Mucosa of stomach (tissue), 1 donor: ENCODE data around the gene YWHAG.
A peak's percentile ranks its signal among the peaks of the same experiment; 100 is the strongest.
"Not testable (repeated sequence)": the region's sequence is repeated elsewhere in the genome, so short reads cannot be mapped to it uniquely, and the experiment has no call there.

Experiments used
- H3K27me3 ChIP-seq: one replicate; pipeline ENCODE4 v1.7.0; 2013; ENCODE audit warnings: mild to moderate bottlenecking, low read length; ENCODE audit not compliant: control insufficient read depth, insufficient read depth
- H3K36me3 ChIP-seq: one replicate; pipeline ENCODE4 v1.7.0; 2013; ENCODE audit warnings: low read length; ENCODE audit not compliant: control insufficient read depth, insufficient read depth
- H3K4me1 ChIP-seq: one replicate; pipeline ENCODE4 v1.7.0; 2013; ENCODE audit warnings: mild to moderate bottlenecking, low read length; ENCODE audit not compliant: control insufficient read depth, insufficient read depth
- H3K4me3 ChIP-seq: one replicate; pipeline ENCODE4 v1.7.0; 2013; ENCODE audit warnings: low read length
- H3K9ac ChIP-seq: one replicate; pipeline ENCODE4 v1.7.0; 2013; ENCODE audit warnings: mild to moderate bottlenecking, low read length, moderate library complexity
- H3K9me3 ChIP-seq: one replicate; pipeline ENCODE4 v1.7.0; 2013; ENCODE audit warnings: mild to moderate bottlenecking, low read length, moderate library complexity; ENCODE audit not compliant: control insufficient read depth
- donor health status: Pancreatic carcinoma.

The YWHAG gene

DNA sequence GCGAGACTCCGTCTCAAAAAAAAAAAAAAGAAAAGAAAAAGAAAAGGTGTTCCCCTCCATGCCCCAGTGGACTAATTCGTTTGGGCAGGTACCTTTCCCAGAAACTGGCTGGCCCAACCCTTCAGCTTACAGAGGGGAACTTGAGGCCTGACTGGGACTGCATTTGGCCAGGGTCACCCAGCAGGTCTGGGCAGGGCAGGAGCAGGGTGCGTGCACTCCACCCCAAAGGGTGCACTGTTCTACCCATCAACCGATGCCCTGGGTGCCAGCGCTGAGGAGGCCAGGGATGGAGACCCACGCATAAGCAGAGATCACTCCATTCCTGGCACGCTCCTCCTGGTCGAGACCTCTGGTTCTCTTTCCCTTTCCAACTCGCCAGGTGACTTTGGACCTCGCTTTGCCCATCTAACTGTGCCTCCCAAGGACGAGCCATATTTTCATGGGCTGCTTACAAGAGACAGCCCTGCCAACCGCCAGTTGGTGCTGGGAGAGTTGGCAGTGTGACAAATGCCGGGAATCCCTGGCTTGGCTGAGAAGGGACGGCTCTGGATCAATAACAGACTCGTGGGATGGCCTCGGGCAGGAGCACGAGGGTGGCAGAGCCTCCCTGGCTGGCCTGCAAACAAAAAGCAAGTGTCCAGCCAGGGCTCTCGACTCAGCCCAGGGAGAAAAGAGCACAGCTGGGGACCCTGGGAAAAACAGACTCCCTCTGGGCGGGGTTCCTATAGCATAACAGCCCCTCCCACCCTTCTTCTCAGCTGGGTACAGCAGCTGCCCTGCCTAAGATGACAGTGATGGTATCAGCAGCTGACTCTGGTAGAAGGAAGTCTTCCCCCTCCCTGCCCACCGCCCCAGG lies 48.5 kb downstream of the YWHAG start:
- peaks cover 25% of the 10 kb centered on the region for H3K4me1 ChIP-seq
- no peaks in the 10 kb centered on the region for H3K9me3 ChIP-seq
- H3K9ac ChIP-seq, result no peak overlapping the region
- H3K27me3 ChIP-seq, result no peaks in the 10 kb centered on the region
- no peaks in the 10 kb centered on the region for H3K36me3 ChIP-seq
- no peak overlapping the region for H3K4me3 ChIP-seq

GRCh38 chr7:76309341-76310101 lies 49.3 kb downstream of the YWHAG start:
- H3K9me3 ChIP-seq, H3K9ac ChIP-seq, H3K4me3 ChIP-seq, H3K36me3 ChIP-seq, H3K27me3 ChIP-seq: not testable (repeated sequence)
- peaks cover 33% of the 10 kb centered on the region for H3K4me1 ChIP-seq

DNA sequence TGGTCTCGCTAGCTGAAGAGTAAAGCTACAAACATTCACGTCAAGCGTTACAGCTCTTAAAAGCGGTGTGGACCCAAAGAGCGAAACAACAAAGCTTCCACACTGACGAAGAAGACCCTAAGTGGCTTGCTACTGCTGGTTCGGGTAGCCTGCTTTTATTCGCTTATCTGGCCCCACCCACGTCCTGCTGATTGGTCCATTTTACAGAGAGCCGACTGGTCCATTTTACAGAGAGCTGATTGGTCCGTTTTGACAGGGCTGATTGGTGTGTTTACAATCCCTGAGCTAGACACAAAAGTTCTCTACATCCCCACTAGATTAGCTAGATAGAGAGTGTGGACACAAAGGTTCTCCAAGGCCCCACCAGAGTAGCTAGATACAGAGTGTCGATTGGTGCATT lies 49.9 kb downstream of the YWHAG start:
- not testable (repeated sequence) for H3K27me3 ChIP-seq, H3K9me3 ChIP-seq, H3K9ac ChIP-seq, H3K36me3 ChIP-seq, H3K4me3 ChIP-seq
- H3K4me1 ChIP-seq, result peaks cover 40% of the 10 kb centered on the region

DNA sequence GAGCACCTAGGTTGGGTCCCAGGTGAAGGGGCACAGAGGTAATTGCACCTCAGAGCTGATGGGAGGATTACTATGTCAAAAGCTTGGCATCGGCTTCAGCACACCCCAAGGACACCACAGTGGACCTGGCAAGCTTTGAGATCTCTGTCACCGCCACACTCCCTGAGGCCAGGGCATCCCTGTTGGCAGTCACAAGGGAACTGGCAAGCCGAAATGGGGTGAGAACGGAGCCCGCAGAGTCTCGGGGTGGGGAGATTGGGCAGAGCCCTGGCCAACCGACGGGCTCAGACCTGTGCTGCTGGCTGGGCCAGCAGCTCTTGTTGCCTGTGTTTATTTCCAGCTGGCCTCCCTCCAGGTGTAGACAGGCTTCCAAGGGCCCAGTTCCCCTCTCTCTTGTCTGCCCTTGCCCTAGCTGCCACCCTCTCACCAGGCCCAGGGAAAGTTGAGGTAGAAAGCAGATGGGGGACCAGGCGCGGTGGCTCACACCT lies 53.9 kb downstream of the YWHAG start:
- Histone ChIP-seq H3K36me3 (no peaks in the 10 kb centered on the region), H3K4me1 (peaks cover 53% of the 10 kb centered on the region), H3K9me3 (no peaks in the 10 kb centered on the region), H3K27me3 (no peaks in the 10 kb centered on the region), H3K4me3 (no peak overlapping the region), H3K9ac (peak overlapping the region; percentile 99)

- Histone ChIP-seq H3K4me3 (peak overlapping the region; percentile 90), H3K9me3 (no peaks in the 10 kb centered on the region), H3K36me3 (no peaks in the 10 kb centered on the region), H3K4me1 (peaks cover 66% of the 10 kb centered on the region), H3K27me3 (no peaks in the 10 kb centered on the region), H3K9ac (peak overlapping the region; percentile 99)
Observed at GRCh38 chr7:76303202-76304147, 55.3 kb downstream of the YWHAG start.

- Histone ChIP-seq H3K36me3 (no peaks in the 10 kb centered on the region), H3K4me3 (peak within 1 kb of the TSS; percentile 90), H3K9me3 (no peaks in the 10 kb centered on the region), H3K27me3 (no peaks in the 10 kb centered on the region), H3K9ac (peak within 1 kb of the TSS; percentile 99), H3K4me1 (peaks cover 75% of the 10 kb centered on the region)
Observed at GRCh38 chr7:76302347-76303201, 56.2 kb downstream of the YWHAG start, which contains the start of gene HSPB1. HSPB1 (plus strand) TSS chr7:76302673; CDS start chr7:76302713, 40 bp downstream.

- no peaks in the 10 kb centered on the region for H3K27me3 ChIP-seq
- peaks cover 78% of the 10 kb centered on the region for H3K4me1 ChIP-seq
- no peaks in the 10 kb centered on the region for H3K36me3 ChIP-seq
- no peak overlapping the region for H3K4me3 ChIP-seq
- H3K9me3 ChIP-seq, result no peaks in the 10 kb centered on the region
- no peak overlapping the region for H3K9ac ChIP-seq
Observed at GRCh38 chr7:76301000-76301399, 57.8 kb downstream of the YWHAG start.

DNA sequence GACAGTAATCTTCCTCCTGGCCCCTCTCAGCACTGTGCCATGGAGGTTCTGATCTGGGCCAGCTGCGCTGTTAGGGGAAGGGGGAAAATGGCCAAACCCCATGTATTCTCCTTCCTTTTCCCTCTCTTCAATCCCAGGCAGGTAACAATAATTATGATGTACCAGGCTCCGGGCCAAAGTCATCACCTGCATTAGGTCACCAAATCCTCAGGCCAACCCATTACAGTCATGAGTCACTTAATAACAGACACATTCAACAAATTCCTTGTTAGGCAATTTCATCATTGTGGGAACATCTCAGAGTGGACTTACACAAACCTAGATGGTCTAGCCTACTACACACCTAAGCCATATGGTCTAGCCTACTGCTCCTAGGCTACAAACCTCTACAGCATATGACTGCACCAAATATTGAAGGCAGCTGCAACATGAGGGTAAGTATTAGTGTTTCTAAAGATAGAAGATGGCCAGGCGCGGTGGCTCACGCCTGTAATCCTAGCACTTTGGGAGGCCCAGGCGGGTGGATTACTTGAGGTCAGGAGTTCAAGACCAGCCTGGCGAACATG lies 58.5 kb downstream of the YWHAG start:
- no peak overlapping the region for H3K4me3 ChIP-seq
- no peak overlapping the region for H3K9ac ChIP-seq
- H3K27me3 ChIP-seq, result no peaks in the 10 kb centered on the region
- H3K4me1 ChIP-seq, result peaks cover 85% of the 10 kb centered on the region
- H3K9me3 ChIP-seq, result no peaks in the 10 kb centered on the region
- no peaks in the 10 kb centered on the region for H3K36me3 ChIP-seq

- no peaks in the 10 kb centered on the region for H3K36me3 ChIP-seq
- H3K9me3 ChIP-seq, result no peaks in the 10 kb centered on the region
- peak overlapping the region; percentile 66 for H3K9ac ChIP-seq
- no peak overlapping the region for H3K4me3 ChIP-seq
- no peaks in the 10 kb centered on the region for H3K27me3 ChIP-seq
- peaks cover 94% of the 10 kb centered on the region for H3K4me1 ChIP-seq
Observed at GRCh38 chr7:76296743-76297740, 61.7 kb downstream of the YWHAG start.
